Liver (tissue), 9 donors: ENCODE data around the gene TCF25. TPM values are rescaled to one million over a fixed set of nuclear protein-coding genes. Genes with fewer than 3 reads are reported as not detected.

Source experiments
- DNase-seq: peaks from one replicate; pipeline ENCODE4 v3.0.0-alpha.2; 2017; ENCODE audit warnings: low spot score
- H3K27ac ChIP-seq, 2 donors: one replicate each; pipeline ENCODE4 v1.7.0; 2013; ENCODE audit warnings: inconsistent platforms in 2 of 2, low read length in 2 of 2, control low read depth in 1 of 2, low read depth in 1 of 2, mild to moderate bottlenecking in 1 of 2
- H3K27me3 ChIP-seq, 4 donors: one replicate each; pipeline versions ENCODE4 v1.6.1 to v1.7.0; 2013; ENCODE audit warnings: low read length in 3 of 4, inconsistent platforms in 1 of 4, mild to moderate bottlenecking in 1 of 4, moderate library complexity in 1 of 4; ENCODE audit not compliant: control insufficient read depth in 4 of 4, insufficient read depth in 4 of 4
- H3K36me3 ChIP-seq, 4 donors: one replicate each; pipeline versions ENCODE4 v1.6.1 to v1.7.0; 2013; ENCODE audit warnings: low read length in 3 of 4, mild to moderate bottlenecking in 3 of 4, low read depth in 1 of 4, moderate library complexity in 1 of 4; ENCODE audit not compliant: control insufficient read depth in 4 of 4, insufficient read depth in 3 of 4
- H3K4me1 ChIP-seq, 4 donors: one replicate each; pipeline versions ENCODE4 v1.6.1 to v1.7.0; 2013; ENCODE audit warnings: low read length in 3 of 4, mild to moderate bottlenecking in 3 of 4, moderate library complexity in 1 of 4; ENCODE audit not compliant: control insufficient read depth in 4 of 4, insufficient read depth in 4 of 4
- H3K4me3 ChIP-seq, 3 donors: one replicate each; pipeline versions ENCODE4 v1.6.1 to v1.7.0; 2013; ENCODE audit warnings: low read length in 3 of 3, control low read depth in 1 of 3, low read depth in 1 of 3, mild to moderate bottlenecking in 1 of 3
- H3K9ac ChIP-seq, 2 donors: one replicate each; pipeline ENCODE4 v1.7.0; 2013; ENCODE audit warnings: low read length in 2 of 2, mild to moderate bottlenecking in 2 of 2, moderate library complexity in 2 of 2, control low read depth in 1 of 2, low read depth in 1 of 2
- H3K9me3 ChIP-seq, 4 donors: one replicate each; pipeline versions ENCODE4 v1.6.1 to v1.7.0; 2013; ENCODE audit warnings: low read length in 3 of 4; ENCODE audit not compliant: control insufficient read depth in 4 of 4
- EGR1 ChIP-seq, 2 donors: IDR thresholded peaks; 2 replicates each; pipeline ENCODE4 v1.6.1; 2016 to 2018; ENCODE audit warnings: antibody characterized with exemption in 2 of 2, low read depth in 2 of 2
- FOXA1 ChIP-seq: IDR thresholded peaks from 2 replicates; pipeline ENCODE4 v1.6.1; 2016; ENCODE audit warnings: antibody characterized with exemption
- FOXA2 ChIP-seq: IDR thresholded peaks from 2 replicates; pipeline ENCODE4 v1.6.1; 2016; ENCODE audit warnings: antibody characterized with exemption
- GABPA ChIP-seq, 2 donors: IDR thresholded peaks in 1 of 2; conservative IDR thresholded peaks in 1 of 2; 2 replicates each; pipeline ENCODE4 v1.6.1; 2016; ENCODE audit warnings: antibody characterized with exemption in 2 of 2, mild to moderate bottlenecking in 1 of 2, moderate library complexity in 1 of 2
- HNF4A ChIP-seq, 2 donors: conservative IDR thresholded peaks; 2 replicates each; pipeline ENCODE4 v1.6.1; 2016; ENCODE audit warnings: antibody characterized with exemption in 2 of 2, mild to moderate bottlenecking in 2 of 2
- HNF4G ChIP-seq: IDR thresholded peaks from 2 replicates; pipeline ENCODE4 v1.6.1; 2016; ENCODE audit warnings: antibody characterized with exemption
- JUND ChIP-seq, 2 donors: IDR thresholded peaks; 2 replicates each; pipeline ENCODE4 v1.6.1; 2016; ENCODE audit warnings: antibody characterized with exemption in 2 of 2
- MAX ChIP-seq: IDR thresholded peaks from 2 replicates; pipeline ENCODE4 v1.6.1; 2016; ENCODE audit warnings: antibody characterized with exemption
- NR2F2 ChIP-seq: IDR thresholded peaks from 2 replicates; pipeline ENCODE4 v1.6.1; 2016; ENCODE audit warnings: antibody characterized with exemption
- RAD21 ChIP-seq, 2 donors: IDR thresholded peaks; 2 replicates each; pipeline ENCODE4 v1.6.1; 2016; ENCODE audit warnings: antibody characterized with exemption in 2 of 2, mild to moderate bottlenecking in 2 of 2
- REST ChIP-seq: IDR thresholded peaks from 2 replicates; pipeline ENCODE4 v1.6.1; 2016; ENCODE audit warnings: antibody characterized with exemption, mild to moderate bottlenecking
- RXRA ChIP-seq, 2 donors: IDR thresholded peaks; 2 replicates each; pipeline ENCODE4 v1.6.1; 2017 to 2018; ENCODE audit warnings: antibody characterized with exemption in 2 of 2, mild to moderate bottlenecking in 1 of 2
- SP1 ChIP-seq: IDR thresholded peaks from 2 replicates; pipeline ENCODE4 v1.6.1; 2018; ENCODE audit warnings: antibody characterized with exemption, mild to moderate bottlenecking
- TAF1 ChIP-seq: conservative IDR thresholded peaks from 2 replicates; pipeline ENCODE4 v1.6.1; 2016; ENCODE audit warnings: antibody characterized with exemption, mild to moderate bottlenecking
- YY1 ChIP-seq: IDR thresholded peaks from 2 replicates; pipeline ENCODE4 v1.6.1; 2016; ENCODE audit warnings: antibody characterized with exemption, mild to moderate bottlenecking
- WGBS: extraction: QIAGEN DNeasy Blood & Tissue Kit; methylation state at CpG from one replicate; pipeline ENCODE4 v1.1.7; 2013; 5-methylcytosine and 5-hydroxymethylcytosine counted together
- polyA plus RNA-seq, 2 donors: library from polyadenylated mRNA; stranded (reverse) in 1 of 2; unstranded in 1 of 2; fragments of 200-250 nt in 1 of 2; fragments of >200 nt in 1 of 2; fragmentation: Nextera tagmentation in 1 of 2; extraction: Ambion mirVana in 1 of 2; gene quantifications; one replicate each; pipeline versions ENCODE4 v1.2.1 to v1.2.3, GENCODE V29; 2013 to 2015
- total RNA-seq, 2 donors: library from RNA; depleted of rRNA; stranded (reverse); fragments of >200 nt; gene quantifications; one replicate each; pipeline ENCODE4 v1.2.3, GENCODE V29; 2014
- TF ChIP-seq, protein P1 (sequence below): IDR thresholded peaks from 2 replicates; pipeline ENCODE4 v1.6.1; 2016; ENCODE audit warnings: antibody characterized with exemption
- TF ChIP-seq, protein P2 (sequence below): IDR thresholded peaks from 2 replicates; pipeline ENCODE4 v1.6.1; 2016; ENCODE audit warnings: antibody characterized with exemption
- TF ChIP-seq, protein P3 (sequence below): fragments of 150-350 bp; IDR thresholded peaks from 2 replicates; pipeline ENCODE4 v1.5.1; 2017; ENCODE audit warnings: improper control_type of control experiment, low read depth, low read length; ENCODE audit not compliant: missing input control
- donor health status: healthy.
- donor health status: healthy.
- donor health status: healthy.
- donor health status: healthy.
- donor health status: healthy.

Gene TCF25
- total and polyA plus RNA-seq, 4 donors: 59.6 to 98.8 (median 76.8) TPM

DNA sequence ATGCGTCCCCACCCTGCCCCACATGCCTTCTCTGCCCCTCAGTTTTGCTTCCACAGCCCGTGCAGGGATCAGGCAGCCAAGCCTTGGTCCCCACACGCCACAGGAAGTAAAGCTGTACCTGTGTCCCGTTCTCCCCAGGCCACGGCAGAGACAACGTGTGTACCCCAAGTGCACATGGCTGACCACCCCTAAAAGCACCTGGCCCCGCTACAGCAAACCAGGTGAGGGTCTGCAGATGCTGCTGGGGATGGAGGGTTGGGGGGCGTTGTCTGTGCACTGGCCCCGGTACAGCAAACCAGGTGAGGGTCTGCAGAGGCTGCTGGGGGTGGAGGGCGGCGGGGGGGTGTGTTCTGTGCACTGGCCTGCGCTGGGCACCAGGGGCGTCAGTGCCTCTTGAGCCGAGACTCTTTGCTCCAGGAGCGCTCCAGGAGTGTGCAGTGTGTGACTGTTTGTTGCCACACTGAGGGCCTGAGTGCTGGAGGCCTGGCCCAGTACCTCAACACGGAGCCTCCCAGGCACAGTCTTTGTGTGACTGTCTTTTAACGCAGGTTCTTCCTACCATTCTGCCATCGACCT, 18.8 kb downstream of the TCF25 start:
- H3K9me3 ChIP-seq: no peaks in the 10 kb centered on the region
- H3K4me3 ChIP-seq: no peak overlapping the region
- TF ChIP-seq HNF4A (conservative IDR thresholded peaks at IDR 0.05) (no peak), RAD21 (IDR thresholded peaks at IDR 0.05) (no peak), HNF4G (no peak), GABPA (IDR thresholded peaks at IDR 0.05 in 1 of 2, conservative IDR thresholded peaks at IDR 0.05 in 1 of 2) (no peak), FOXA2 (no peak), EGR1 (IDR thresholded peaks at IDR 0.05; ENCODE audit: low read depth in 2 of 2) (no peak), YY1 (no peak), TAF1 (no peak), SP1 (no peak), RXRA (IDR thresholded peaks at IDR 0.05) (no peak), FOXA1 (no peak), REST (no peak), JUND (IDR thresholded peaks at IDR 0.05) (no peak)
- TF ChIP-seq, protein P1, sequence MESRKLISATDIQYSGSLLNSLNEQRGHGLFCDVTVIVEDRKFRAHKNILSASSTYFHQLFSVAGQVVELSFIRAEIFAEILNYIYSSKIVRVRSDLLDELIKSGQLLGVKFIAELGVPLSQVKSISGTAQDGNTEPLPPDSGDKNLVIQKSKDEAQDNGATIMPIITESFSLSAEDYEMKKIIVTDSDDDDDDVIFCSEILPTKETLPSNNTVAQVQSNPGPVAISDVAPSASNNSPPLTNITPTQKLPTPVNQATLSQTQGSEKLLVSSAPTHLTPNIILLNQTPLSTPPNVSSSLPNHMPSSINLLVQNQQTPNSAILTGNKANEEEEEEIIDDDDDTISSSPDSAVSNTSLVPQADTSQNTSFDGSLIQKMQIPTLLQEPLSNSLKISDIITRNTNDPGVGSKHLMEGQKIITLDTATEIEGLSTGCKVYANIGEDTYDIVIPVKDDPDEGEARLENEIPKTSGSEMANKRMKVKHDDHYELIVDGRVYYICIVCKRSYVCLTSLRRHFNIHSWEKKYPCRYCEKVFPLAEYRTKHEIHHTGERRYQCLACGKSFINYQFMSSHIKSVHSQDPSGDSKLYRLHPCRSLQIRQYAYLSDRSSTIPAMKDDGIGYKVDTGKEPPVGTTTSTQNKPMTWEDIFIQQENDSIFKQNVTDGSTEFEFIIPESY: no peak
- TF ChIP-seq, protein P2, sequence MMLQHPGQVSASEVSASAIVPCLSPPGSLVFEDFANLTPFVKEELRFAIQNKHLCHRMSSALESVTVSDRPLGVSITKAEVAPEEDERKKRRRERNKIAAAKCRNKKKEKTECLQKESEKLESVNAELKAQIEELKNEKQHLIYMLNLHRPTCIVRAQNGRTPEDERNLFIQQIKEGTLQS: no peak
- TF ChIP-seq, protein P3, sequence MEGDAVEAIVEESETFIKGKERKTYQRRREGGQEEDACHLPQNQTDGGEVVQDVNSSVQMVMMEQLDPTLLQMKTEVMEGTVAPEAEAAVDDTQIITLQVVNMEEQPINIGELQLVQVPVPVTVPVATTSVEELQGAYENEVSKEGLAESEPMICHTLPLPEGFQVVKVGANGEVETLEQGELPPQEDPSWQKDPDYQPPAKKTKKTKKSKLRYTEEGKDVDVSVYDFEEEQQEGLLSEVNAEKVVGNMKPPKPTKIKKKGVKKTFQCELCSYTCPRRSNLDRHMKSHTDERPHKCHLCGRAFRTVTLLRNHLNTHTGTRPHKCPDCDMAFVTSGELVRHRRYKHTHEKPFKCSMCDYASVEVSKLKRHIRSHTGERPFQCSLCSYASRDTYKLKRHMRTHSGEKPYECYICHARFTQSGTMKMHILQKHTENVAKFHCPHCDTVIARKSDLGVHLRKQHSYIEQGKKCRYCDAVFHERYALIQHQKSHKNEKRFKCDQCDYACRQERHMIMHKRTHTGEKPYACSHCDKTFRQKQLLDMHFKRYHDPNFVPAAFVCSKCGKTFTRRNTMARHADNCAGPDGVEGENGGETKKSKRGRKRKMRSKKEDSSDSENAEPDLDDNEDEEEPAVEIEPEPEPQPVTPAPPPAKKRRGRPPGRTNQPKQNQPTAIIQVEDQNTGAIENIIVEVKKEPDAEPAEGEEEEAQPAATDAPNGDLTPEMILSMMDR: no peak
- H3K27me3 ChIP-seq: no peaks in the 10 kb centered on the region
- no peaks in the 10 kb centered on the region for H3K4me1 ChIP-seq
- no peak overlapping the region for H3K9ac ChIP-seq
- H3K27ac ChIP-seq: no peak overlapping the region
- no peak for DNase-seq
- H3K36me3 ChIP-seq: peaks cover 44 to 74% (median 50%) of the 10 kb centered on the region in 4 donors
- WGBS: 95% methylated on average over 18 of the region's 18 CpGs

GRCh38 chr16:89892635-89893034, 19.2 kb downstream of the TCF25 start:
- Histone ChIP-seq H3K4me1 (no peaks in the 10 kb centered on the region), H3K27ac (no peak overlapping the region), H3K9ac (no peak overlapping the region), H3K4me3 (no peak overlapping the region), H3K27me3 (no peaks in the 10 kb centered on the region), H3K36me3 (peaks cover 40 to 73% (median 46%) of the 10 kb centered on the region in 4 donors), H3K9me3 (no peaks in the 10 kb centered on the region)
- DNase-seq: no peak
- WGBS: 97% methylated on average over 9 of the region's 9 CpGs
- TF ChIP-seq FOXA2: no peak
- no peak for TF ChIP-seq HNF4G
- TF ChIP-seq NR2F2: no peak
- no peak for TF ChIP-seq RXRA (IDR thresholded peaks at IDR 0.05)
- no peak for TF ChIP-seq HNF4A (conservative IDR thresholded peaks at IDR 0.05)
- no peak for TF ChIP-seq REST
- TF ChIP-seq YY1: no peak
- no peak for TF ChIP-seq MAX
- no peak for TF ChIP-seq EGR1 (IDR thresholded peaks at IDR 0.05; ENCODE audit: low read depth in 2 of 2)
- no peak for TF ChIP-seq JUND (IDR thresholded peaks at IDR 0.05)
- TF ChIP-seq, protein P3: no peak
